Right kidney (tissue), 1 donor: ENCODE data around the gene ARHGAP21.

Experiments
- DNase-seq: peaks from one replicate; pipeline ENCODE4 v3.0.0-alpha.2; 2016

Gene ARHGAP21

DNA sequence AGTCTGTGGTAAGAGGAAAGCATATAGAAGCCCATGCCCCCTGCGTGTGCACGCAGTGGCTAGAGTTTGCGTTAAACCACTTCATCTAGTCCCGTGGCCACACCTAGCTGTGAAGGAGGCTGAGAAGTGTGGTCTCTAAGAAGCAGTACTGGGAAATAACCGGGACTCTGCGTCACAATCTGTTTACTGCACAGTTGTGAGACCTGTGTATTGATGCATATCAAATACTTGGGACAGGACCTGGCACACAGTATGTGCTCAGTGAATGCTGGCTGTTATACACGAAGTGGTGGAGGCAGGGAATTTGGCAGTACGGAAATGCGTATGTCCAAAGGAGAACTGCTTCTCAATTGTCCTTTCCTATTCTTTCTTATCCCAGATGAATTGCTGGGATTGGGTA is 149.5 kb downstream of the ARHGAP21 start:
- no peak for DNase-seq

DNA sequence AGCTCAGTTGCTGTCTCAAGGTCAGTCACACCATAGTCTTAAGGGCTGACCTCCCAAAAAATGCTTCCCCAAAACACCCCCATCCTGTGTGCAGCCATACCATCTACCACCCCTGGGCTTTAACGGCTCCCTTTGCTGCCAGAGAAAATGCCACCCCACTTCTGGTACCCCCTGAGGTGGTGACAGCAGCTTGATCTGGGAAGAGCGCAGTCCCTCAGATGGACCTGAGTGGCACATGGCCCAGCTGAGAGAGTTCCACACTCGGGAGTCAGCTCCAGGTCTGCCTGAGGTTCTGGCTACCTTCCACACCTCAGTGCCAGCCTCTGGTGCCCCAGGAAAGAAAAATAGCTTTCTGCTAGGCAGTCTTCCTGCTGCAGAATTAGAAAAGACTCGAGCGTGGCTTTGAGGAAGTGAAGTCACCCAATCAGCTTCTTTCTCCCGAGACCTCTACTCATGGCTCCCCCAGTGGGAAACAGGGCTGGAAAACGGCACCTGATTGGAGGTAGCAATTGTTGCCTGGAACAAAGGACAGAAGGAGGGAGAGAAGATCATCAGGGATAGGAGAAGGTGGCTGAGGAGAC is 151.7 kb downstream of the ARHGAP21 start:
- DNase-seq = no peak

DNA sequence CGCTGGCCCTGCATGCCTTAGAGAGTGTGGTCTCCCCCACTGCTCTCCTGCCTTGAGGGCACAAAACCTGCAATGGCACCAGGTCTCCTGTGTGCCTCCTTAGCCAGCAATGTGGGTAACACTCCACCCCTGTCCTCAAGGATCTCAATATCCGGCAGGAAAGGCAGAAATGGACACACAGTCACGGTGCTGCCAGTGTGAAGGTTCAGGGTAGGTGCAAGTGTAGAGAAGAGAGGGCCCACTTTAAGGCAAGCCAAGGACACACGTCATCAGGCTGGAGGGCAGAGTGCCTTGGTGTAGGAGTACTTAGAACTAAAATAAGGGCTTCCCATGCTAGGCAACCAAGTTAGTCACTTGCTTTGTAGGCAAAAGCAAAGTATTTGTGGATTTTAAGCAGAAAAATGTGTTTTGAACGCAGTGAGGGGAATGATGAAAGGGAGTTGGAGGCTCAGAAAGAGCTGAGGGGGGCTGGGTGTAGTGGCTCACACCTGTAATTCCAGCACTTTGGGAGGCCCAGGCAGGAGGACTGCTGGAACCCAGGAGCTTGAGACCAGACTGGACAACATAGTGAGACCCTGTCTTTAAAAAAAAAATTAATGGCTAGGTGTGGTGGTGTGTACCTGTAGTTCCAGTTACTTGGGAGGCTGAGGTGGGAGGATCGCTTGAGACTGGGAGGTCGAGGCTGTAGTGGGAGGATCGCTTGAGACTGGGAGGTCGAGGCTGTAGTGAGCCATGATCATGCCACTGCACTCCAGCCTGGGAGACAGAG is 152.8 kb downstream of the ARHGAP21 start:
- DNase-seq = no peak

DNA sequence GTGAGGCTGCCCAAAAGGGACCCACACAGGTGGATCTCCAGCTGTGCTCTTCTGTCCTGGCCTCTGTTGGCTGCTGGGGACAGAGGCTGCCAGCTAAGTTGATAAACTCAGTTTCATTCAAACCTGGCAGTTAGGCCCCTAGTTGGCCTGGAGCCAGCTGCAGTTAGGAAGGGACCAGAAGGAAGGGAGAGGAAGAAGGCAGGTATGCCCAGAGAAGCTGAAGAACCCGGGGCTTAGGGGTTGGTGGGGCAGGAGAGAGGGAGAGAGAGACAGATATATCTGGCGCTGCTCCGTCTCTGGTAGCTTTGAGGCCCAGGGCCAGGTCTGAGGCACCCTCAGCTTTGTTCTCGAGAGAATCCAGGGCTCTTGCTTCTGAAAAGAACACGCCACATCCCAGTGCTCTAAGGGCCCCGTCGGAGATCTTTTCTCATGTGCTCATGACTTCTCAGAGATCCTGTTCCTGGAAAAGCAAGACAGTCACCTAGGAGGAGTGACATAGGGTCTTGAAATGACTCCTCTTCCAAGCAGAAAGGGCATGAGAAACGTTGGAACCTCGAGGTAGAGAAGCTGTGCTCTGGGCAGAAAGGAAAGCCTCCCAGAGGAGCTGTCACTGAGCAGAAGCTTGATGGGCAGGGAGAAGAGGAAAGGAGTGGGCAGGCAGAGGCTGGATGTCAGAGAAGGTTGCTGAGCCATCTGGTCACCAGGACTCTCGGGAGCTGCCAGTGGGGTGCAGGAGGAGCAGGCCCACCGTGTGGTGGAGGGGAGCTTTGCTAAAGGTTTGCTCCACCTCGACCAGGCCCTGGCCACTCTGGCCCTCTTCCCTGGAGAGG is 153.6 kb downstream of the ARHGAP21 start:
- DNase-seq = no peak

DNA sequence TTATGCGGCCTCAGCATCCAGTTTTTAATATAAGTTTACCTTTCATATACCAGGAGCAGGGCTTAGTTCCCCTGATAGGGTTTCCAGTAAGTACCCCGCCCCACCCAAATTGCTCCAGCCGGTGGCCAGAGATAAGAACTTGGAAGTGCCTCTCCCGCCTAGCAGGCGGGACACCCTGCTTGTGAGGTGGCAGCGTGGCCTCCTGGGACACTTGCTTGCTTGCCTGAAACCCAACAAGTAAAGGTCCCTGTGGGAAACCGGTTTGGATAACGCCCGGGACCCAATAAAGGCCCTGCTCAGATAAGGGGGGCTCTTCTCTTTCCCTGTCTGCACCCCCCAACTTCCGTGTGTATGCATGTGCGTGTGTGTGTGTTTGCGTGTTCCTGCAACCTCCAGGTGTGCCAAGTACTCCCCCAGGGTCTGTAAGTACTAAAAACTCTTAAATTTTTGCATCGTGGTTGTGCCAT is 154.3 kb downstream of the ARHGAP21 start:
- DNase-seq = no peak

DNA sequence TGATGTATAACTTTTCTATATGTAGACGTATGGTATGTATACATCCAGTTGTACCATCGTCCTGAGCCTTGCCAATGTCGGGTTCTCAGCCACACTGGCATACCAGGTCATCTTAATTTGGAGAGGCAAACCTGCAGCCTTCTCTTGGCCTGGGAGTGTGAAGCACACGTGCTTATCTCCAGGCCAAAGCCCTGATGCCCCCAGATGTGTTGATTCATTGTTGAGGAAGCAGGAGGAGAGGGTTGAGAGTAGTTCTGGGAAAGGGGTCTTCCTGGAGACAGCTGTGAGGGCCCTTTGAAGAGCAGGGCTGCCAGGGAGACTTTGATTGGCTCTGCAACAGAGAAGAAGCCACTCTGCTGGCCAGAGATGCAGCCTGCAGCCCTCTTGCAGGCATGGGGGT is 155.6 kb downstream of the ARHGAP21 start:
- DNase-seq = no peak

DNA sequence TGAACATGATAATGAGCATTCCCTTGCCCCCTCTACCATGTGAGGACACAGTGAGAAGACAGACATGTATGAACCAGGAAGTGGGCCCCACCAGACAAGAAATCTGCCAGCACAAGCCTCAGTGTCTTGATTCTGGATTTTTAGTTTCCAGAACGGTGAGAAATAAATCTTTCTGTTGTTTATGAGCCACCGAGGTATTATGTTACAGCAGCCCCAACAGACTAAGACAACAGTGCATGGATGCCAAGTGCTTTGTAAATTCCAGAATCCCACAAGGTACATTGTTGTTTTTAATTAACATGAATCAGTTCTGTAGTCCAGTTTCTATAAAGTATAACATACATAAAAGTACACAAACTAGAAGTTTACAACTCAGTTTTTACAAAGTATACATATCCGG is 162.2 kb downstream of the ARHGAP21 start:
- DNase-seq = no peak

DNA sequence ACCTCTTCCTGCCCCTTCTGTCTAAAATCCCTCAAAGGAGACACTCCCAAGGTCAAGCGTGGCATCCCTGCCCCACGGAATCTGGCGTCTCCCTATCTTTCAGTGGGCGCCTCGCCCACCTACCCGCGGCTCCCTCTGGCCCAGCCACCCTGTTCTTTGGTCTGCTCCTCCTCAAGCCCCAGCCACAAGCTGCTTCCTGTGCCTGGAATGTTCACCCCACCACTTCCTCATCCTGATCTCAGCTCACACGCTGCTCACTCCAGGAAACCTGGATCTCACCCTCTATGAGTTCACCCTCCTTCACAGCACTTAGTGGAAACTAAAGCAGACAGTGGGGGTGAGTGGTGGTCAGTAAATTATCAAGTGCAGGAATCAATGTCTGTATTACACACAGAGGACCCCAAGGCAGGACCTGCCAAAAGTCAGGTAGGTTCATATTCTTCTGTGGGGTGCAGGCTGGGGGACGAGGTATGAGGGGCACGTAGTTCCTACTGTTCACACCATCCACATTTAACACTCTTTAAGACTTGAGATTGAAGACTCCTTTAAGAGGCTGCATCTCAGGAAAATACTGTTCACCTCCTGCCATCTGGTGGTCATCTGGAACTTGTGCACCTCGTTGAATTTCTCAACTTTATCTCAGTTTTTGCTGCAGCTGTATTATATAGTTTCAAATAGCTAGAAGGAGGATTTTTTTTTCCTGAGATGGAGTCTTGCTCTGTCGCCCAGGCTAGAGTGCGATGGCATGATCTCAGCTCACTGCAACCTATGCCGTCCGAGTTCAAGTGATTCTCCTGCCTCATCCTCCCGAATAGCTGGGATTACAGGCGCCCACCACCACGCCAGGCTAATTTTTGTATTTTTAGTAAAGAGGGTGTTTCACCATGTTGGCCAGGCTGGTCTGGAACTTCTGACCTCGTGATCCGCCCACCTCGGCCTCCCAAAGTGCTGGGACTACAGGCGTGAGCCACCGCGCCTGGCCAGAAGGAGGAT is 166.6 kb downstream of the ARHGAP21 start:
- no peak for DNase-seq

DNA sequence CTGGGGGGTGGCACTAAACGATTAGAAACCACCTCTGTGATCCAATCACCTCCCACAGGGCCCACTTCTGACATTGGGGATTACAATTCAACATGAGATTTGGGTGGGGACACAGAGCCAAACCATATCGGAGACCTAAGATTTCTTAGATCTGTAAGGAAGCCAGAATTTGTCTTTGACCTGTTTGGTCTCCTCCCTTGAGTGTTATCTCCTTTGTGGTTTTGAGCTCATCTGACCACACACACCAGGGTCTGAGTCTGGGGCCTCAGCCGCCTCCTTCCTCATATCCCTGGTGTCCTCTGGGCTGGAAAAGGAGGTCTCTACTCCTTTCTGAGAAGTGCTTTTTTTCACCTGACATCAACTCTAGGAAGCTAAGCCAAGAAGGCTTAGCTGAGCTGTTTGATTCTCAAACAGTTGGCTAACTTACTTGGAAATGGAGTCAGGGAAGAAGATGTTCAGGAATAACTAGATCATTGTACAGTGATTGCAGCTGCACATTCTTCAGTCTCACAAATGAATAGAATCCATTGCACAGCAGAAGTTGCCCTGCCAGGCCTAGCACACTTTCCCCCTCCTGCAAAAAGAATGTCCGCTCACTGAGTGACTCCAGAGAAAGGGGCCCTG is 167.4 kb downstream of the ARHGAP21 start:
- DNase-seq = no peak

DNA sequence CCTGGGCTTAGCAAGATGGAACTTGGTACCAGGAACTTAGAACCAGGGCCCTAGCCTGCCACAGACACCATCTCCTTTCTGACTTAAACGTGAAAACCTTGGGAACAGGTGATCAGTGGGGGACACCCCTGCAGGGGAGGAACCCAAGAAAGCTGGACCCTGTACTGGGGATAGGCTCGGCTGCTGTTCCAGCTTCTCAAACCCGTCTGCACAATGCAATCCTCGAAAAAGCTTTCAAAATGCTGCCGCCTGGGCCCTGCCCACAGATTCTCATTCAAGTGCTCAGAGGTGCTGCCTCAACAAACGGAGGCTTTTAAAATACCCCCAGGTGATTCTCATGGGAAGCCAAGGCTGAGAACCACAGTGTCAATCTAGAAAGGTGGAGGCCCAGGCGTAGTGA is 169.7 kb downstream of the ARHGAP21 start:
- DNase-seq = no peak

DNA sequence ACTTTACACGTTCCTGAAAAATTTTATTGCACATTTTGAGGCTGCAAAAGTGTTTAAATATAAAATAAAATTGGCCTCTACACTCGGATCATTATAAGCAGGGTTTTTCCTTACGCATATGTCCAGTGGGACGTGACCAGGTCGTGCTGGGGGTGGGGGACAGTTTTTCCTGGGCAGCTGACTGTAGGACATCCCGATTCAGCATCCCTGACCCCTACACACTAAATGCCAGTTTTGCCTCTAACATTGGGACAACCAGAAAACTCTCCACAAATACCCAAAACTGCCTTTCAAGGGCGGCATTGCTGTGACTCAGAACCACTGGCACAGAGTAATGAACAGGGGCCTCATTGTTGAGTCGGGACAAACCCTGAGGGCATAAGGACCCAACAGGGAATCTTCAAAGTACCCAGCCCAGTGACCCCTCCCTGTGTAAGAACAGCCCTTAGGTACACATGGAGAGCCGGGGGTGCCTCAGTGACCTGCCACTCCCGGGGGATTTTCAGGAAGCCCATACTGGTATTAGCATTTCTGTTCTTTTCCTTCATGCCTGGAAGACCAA is 170.6 kb downstream of the ARHGAP21 start:
- DNase-seq = no peak

DNA sequence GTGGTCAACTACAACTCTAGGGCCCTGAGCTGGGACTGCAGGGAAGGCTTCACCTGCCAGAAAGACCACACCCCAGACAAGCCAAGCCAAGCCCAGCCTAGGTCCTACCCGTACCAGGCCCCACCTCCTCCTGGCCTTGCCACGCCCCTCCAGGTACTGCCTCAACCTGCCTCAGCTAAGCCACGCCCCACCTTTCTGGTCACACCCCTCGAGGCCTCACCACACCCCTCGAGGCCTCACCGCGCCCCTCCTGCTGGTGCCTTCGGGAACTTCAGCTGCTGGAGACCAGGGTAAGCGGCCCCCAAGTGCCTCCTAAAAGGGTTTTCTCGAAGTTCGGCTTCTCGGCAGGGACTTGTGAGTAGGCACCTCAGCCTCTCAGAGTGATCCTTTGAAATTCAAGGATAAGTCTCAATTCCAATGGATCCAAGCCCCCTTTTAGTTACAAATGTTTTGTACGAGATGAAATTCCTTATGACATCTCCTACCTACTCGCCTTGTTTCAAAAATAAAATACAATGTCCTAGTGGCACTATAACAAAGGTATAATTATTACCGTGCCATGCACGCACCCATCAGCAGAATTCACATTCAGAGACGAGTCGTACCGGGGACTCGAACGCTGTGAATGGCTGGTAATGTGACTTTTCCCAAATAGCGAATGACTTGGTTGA is 171.2 kb downstream of the ARHGAP21 start:
- no peak for DNase-seq

DNA sequence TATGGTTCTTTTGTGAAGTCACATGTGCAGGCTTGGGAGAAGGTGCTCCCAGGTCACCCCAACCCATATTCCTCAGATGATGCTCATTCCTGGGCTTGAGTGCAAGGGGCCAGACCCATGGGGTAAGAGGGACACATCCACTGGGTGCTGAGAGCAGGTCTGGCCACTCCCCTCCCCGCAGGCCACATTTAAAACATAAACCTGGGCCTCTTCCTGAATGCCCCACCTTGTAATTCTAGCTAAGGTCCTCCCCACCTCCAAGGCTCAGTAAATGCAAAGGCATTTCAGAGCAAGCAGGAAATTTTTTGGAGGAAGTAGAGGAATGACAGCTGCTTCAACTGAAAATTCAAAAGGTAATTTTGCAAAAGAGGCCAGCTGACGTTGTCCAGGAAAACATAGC is 172.5 kb downstream of the ARHGAP21 start:
- DNase-seq = no peak

DNA sequence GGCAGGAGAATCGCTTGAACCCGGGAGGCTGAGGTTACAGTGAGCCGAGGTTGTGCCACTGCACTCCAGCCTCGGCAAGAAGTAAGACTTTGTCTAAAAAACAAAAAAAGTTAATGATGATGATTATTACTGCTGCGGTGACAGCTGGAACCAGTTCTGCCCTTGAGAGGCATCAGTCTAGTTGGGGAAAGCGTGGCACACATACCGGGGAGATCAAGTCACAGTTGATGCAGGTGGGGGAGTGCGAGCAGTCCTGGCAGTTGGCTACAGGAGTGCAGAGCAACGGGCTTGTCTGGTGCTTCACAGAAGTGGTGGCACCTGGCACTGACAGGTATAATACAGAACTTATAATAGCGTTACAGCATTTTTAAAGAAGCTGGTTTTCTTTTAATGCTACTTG is 173.0 kb downstream of the ARHGAP21 start:
- DNase-seq = no peak

DNA sequence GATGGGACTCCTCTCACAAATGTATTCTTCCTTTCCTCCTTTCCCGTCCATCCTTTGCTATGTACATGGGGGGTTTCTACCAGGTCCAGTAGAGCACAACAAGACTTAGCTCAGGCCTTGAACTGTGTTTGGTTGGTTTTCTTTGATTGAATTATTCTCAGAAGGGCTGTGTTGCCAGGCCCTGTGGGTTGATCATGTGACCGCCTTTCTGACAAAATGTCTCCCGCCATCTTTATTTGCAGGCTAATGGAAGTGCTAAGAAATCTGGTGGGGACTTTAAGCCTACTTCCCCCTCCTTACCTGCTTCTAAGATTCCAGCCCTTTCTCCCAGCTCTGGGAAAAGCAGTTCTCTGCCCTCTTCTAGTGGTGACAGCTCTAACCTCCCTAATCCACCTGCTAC is 178.1 kb downstream of the ARHGAP21 start:
- DNase-seq = no peak

DNA sequence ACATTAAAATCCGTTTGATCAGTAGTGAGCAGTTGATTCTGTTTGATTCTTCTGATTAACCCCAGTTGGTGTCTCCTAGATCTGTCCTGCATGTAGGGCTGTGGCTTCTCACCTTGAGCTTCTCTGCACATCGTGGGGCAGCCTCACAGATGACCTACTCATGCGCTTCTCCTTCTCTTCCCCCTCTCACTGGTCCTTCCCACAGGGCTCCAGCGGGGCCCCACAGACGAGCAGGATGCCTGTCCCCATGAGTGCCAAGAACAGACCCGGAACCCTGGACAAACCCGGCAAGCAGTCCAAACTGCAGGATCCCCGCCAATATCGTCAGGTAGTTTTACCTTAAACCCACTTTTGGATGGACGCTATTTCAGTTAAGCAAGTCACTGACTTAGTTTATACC is 178.9 kb downstream of the ARHGAP21 start:
- no peak for DNase-seq

DNA sequence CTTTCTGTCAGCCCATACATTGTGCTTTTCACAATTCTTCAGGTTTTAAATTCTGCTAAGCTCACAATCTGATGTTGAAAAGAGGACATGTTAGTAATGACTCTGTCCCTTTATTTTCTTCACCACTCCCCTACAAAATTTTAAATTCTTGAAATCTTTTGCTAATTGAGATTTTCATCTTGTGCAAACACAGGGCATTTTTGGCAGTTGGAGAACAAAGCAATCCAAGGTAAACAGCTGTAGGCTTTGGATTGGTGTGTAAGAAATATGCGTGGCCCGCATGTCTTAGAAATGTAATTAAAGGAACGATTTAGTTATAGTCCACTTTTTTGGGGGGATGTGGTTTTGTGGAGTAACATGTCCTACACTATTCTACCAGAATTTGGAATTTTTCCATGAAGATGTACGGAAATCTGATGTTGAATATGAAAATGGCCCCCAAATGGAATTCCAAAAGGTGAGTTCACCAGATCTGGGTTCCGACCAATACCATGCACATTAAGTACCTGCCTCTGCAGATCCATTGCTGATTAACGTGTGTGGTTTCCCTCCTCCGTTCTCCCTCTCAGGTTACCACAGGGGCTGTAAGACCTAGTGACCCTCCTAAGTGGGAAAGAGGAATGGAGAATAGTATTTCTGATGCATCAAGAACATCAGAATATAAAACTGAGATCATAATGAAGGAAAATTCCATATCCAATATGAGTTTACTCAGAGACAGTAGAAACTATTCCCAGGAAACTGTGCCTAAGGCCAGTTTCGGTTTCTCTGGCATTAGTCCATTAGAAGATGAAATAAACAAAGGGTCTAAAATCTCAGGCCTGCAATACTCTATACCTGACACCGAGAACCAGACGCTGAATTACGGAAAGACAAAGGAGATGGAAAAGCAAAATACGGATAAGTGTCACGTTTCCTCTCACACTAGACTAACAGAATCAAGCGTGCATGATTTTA is 181.1 kb downstream of the ARHGAP21 start:
- no peak for DNase-seq

DNA sequence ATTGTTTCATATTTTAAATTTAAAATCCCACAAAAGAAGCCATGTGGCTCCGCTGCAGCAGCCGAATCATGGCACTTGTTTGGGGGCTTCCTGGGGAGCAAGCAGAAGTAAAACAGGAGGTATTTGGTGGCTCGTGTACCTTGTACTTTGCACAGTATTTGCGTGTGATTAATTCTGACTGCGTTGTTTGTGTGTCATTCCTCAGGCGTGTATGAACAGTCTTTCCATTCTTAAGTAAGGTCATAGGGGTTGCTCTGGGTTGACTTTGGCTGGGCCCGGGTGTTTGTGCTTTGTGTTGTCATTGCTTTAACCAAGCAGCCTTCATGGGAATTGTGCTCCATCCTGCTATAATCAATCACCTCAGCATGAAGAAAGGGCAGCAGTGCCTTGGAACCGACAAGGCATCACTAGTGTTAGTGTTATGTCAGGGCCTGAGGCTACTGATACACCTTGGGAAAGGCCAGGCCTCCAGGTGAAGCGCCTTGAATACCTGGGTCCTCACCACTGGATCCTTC is 182.4 kb downstream of the ARHGAP21 start:
- no peak for DNase-seq

DNA sequence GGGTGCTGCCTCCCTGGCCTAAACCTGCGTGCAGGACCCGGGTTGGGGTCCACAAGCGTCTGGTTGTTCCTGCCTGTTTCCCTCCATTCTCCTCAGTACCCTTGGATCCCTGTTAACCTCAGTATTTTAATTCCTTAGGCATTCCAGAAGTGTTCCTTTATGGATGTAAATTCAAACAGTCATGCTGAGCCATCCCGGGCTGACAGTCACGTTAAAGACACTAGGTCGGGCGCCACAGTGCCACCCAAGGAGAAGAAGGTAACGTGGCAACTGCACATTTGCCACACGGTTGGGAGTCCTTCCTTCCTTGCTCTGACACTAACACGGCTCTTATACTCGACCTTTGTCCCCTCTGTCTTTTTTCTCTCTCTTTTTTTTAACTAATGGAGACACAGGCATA is 187.1 kb downstream of the ARHGAP21 start:
- no peak for DNase-seq
